Hematopoietic multipotent progenitor cell treated with erythropoietin and hydrocortisone succinate and interleukin-3 and kit ligand, for 4 days (in vitro differentiated cells): ENCODE measurements around the gene RPUSD4.

Source experiments
- DNase-seq: peaks from one replicate; pipeline ENCODE4 v3.0.0-alpha.2; 2015

RPUSD4 gene

GRCh38 chr11:126210871-126211235 lies 597 bp downstream of the RPUSD4 start:
- DNase-seq: no peak

GRCh38 chr11:126207896-126208295 lies 3.6 kb downstream of the RPUSD4 start:
- DNase-seq: no peak

GRCh38 chr11:126205359-126205758 lies 6.1 kb downstream of the RPUSD4 start:
- DNase-seq: no peak

- no peak for DNase-seq
These were observed 8.6 kb downstream of the RPUSD4 start for GRCh38 chr11:126202646-126203359.

- DNase-seq: no peak
These were observed 12.8 kb downstream of the RPUSD4 start for GRCh38 chr11:126198648-126199047.

GRCh38 chr11:126197277-126197939 lies 14.0 kb downstream of the RPUSD4 start:
- no peak for DNase-seq

GRCh38 chr11:126195119-126195518 lies 16.3 kb downstream of the RPUSD4 start:
- DNase-seq: no peak

GRCh38 chr11:126194121-126194543 lies 17.3 kb downstream of the RPUSD4 start:
- DNase-seq: peak; percentile 69

GRCh38 chr11:126193038-126193478 lies 18.4 kb downstream of the RPUSD4 start:
- no peak for DNase-seq

- no peak for DNase-seq
These were observed 19.1 kb downstream of the RPUSD4 start for GRCh38 chr11:126192361-126192760.

- DNase-seq: no peak
These were observed 19.9 kb downstream of the RPUSD4 start for GRCh38 chr11:126191379-126192073.

- DNase-seq: no peak
These were observed 20.7 kb downstream of the RPUSD4 start for GRCh38 chr11:126190792-126191191.

GRCh38 chr11:126189109-126189929 lies 22.1 kb downstream of the RPUSD4 start:
- no peak for DNase-seq

GRCh38 chr11:126188332-126189108 lies 22.9 kb downstream of the RPUSD4 start:
- no peak for DNase-seq

- no peak for DNase-seq
These were observed 24.5 kb downstream of the RPUSD4 start for GRCh38 chr11:126186708-126187529.

- no peak for DNase-seq
These were observed 25.3 kb downstream of the RPUSD4 start for GRCh38 chr11:126186025-126186698.

GRCh38 chr11:126185259-126186024 lies 26.0 kb downstream of the RPUSD4 start:
- DNase-seq: no peak

- no peak for DNase-seq
These were observed 28.5 kb downstream of the RPUSD4 start for GRCh38 chr11:126182787-126183445.
